ENCODE results near the gene RNF123.

GRCh38 chr3:49712631-49713317 is 23.4 kb downstream of the RNF123 start:
- no peak for TF ChIP-seq POLR2A (IDR thresholded peaks at IDR 0.05; ENCODE audit: low read depth, low read length)
- TF ChIP-seq POLR2AphosphoS5 (IDR thresholded peaks at IDR 0.05; ENCODE audit: low read depth, low read length) = no peak
- peak; percentile 58 for TF ChIP-seq SPI1 (IDR thresholded peaks at IDR 0.05; ENCODE audit: low read depth, low read length)
- no peak for TF ChIP-seq PAX5 (IDR thresholded peaks at IDR 0.05; ENCODE audit: insufficient read depth, low read length, severe bottlenecking)
